COR-L47 (cell line): ENCODE measurements around the gene COL19A1.

Source experiments
- DNase-seq: peaks from one replicate; lab custom pipeline; 2025; lab: John Stamatoyannopoulos, UW

COL19A1 gene

DNA sequence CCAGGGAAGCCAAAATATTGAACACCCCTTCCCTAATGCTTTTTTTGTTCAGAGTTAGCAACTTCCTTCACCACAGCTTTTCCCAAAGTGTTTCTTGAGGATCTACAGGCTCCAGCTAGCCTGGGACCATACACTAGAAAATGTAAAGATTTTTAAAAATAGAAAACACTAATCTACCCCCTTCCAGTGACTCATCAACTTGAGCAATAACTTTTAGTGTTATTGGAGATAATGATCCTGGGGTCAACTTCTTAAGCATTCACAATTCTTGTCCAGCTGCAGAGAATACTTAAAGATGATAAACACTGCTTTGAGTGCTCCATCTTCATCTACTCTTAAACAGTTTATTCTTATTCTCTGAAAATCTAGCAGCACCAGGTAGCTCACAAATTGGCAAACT, 304.9 kb downstream of the COL19A1 start:
- DNase-seq, result no peak

DNA sequence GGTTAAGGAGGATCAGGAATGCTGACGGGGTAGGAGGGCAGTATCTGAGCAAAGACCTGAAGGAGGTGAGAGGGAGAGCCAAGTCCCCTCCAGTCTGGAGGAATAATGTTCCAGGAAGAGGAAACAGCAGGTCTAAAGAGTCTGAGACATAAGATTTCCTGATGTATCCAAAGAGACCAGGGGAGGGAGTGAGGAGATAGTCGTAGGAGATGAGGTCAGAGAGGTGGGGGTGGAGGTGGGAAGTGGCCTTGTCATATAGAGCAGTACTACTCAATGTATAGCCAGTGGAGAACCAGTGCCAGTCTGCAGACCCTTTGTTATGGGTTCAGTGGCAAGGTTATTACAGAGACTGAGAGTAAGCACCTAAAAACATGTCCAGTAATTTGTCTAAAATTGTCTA, 305.9 kb downstream of the COL19A1 start:
- DNase-seq, result no peak

DNA sequence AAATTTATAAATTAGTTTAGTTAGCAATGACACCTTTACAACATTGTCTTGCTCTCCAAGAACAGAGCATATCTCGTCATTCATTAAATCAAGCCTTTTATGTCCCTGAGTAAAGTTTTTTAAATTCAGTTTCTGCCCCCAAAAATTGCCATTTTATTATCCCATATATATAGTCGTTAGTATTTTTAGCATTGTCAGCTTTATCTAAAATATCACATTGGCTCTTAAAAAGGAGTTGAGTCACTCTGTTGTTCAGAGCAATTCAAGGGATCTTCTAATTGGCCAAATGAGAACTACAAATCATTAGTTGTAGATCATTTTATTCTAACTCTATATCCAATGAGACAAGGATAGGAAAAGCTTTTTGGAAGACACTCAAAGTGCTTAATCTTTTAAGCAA, 309.4 kb downstream of the COL19A1 start:
- no peak for DNase-seq

DNA sequence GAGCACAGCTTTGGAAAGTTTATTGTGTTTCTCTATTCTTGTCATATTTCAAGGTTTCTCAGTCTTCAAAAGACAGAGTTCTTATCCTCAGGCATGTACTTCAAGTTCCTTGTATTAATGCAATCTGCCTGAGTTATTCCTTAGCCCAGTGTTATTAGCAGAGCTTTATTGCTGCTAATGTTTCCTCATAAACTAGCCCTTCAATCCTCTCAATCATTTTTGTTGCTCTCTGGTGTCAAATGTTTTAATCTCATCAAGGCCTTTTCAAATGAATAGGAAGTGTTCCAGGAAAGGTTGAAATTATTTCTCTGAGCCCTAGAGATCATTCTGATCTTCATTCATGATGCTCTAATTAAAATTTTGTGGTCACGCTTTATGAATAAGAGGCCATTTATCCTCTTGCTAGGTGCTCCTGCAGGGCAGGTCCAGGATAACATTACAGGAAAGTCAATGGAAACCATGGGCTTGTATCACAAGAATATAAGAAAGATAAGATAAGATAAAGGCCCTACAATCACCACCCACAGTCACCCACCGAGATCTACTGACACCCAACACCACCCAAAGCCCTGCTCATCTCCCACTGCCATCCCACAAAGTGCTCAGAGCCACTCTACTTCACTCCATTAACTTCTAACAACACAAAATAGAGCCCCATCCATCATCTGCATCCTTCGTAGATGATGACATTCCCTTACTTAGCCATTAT, 310.6 kb downstream of the COL19A1 start:
- no peak for DNase-seq

DNA sequence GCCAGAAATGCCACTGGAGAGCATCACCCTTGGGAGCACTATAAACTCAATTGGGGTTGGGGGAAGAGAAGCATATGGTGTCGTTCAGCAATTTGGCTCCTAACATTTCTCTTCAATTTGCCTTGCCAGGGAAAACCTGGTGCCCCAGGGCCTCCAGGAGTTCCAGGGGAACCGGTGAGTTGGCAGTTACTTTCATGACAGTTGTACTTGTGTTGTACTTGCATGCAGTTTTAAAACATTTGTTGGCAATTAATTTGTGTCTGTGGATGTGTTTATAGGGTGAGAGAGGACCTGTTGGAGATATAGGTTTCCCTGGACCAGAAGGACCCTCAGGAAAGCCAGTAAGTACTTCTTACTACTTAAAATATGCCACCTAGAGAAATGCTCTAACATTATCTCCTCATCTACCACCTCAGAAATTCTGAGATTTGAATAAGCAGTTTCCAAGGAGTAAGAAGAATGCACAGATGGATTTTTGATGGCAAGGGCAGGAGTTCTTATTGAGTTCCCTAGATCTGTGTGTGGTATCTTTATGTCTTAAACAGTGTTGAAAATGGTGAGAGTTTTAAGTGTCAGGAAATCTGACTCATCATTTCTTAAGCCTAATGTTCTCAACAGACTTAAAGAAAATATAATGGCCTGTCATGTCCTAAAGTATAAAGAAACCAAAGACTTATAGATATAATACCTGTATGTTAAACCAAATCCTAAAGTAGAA, 314.0 kb downstream of the COL19A1 start:
- DNase-seq, result no peak

DNA sequence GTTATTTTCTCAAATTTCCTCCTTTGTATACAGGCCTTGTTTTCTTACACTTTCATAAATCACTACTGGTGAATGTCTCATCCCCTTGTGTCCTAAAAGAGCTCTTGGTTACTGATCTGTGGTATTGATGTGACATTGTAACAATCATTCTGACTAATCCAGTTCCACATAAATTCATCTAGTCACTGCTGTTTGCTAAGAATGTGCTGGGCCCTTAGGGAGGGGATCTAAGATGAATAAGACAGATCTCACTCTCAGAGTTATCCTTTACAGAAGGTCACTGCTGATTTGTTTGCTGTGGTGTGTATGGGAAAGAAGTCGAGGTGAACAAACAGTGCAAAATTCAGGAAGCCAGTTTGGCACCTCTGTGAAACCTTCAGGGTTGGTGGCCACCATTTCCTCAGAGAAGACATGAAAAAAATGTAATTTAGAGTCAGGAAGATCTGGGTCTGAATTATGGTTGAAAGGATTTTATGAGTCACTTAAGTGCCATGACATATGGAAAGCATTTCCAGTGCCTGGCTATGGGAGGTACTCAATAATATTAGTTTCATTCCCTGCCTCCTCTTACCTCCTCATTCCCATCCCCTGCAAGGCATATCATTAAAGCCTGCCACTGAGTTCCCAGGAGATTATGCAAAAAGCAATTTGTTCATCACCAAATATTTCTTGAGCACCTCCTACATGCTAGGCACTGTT, 314.7 kb downstream of the COL19A1 start:
- no peak for DNase-seq

DNA sequence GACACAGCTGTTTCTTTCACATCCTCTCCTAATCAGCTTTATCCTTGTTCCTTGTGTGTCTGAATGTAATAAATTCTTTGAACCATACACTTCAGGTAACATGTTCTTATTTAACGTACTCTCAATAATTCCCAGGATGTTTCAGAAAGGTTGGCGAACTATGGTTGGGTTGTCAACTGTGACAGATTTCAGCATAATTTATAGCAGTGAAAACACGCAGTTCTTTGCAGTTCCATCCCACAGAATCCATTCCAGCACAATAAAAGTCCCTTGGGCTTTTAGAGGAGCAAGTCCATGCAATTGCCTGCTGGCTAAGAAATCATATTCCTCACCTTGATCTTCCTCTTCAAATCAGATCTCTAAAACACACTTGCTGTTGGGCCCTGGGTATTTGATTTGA, 317.2 kb downstream of the COL19A1 start:
- no peak for DNase-seq

DNA sequence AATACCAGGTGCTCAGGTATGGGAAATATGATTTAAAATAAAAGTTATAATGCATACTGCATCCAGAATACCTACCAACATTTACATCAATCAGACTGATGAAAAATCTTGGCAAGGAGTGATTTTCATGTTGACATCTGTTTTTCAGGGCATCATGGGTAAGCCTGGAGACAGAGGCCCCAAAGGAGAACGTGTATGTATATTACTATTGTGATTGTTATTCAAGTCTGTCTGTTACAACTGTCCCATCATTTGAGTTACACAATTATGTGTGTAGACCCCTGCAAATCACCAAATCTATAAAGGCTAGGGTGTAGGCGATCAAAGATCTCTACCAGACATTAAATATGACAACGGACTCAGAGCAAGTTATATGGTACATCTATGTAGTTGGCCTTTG, 318.4 kb downstream of the COL19A1 start:
- no peak for DNase-seq

DNA sequence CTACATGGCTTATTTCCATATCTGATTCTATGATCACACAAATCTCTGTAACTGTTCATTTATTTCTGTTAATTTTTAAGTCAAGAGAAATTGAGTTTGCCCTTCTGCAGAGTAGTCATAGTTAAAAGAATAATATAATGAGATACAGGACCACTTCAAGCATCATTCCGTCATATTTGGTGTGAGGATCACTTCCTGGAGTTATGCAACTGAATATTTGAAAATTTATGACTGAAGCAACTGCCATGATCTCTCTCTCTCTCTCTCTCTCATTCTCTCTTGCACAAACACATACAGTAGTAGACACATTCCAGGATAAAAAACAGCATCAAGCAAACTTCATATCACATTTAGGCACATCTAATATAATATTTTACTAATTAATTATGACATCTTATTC, 320.1 kb downstream of the COL19A1 start:
- no peak for DNase-seq

DNA sequence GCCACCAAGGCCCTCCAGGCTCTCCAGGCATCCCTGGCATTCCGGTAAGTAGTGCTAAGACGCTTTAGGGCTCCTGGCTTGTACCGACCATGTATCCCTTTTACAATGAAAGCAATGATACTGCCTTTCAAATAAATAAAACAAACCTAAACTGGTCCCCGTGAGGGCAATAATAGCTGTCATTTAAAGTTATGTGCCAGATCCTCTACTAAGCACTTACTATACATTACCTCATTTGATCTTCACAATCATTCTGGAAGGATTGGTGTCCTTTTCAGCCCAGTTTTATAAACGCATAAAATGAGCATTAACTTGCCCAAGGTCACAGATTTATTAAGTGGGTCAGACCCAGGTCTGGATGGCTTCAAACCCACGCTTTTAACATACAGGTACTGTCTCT, 321.8 kb downstream of the COL19A1 start:
- DNase-seq, result no peak

DNA sequence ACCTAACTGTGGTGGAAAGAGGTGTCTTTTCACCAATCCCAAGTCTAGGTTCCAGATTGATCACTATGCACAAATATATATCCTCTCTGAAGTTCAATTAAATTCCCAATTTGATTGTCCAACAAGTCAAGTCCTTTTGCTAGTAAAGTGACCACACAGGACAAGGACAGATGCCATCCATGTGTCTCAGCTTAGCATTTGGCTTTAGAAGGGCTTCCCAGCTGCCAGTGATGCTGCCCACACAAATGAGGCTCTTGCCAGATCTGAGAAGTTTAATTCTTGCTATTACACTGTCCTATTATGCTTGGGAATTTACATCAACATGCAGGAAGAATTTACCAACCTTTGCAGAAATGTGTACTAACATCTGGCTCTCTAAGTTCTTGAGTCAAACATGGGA, 328.1 kb downstream of the COL19A1 start:
- no peak for DNase-seq

DNA sequence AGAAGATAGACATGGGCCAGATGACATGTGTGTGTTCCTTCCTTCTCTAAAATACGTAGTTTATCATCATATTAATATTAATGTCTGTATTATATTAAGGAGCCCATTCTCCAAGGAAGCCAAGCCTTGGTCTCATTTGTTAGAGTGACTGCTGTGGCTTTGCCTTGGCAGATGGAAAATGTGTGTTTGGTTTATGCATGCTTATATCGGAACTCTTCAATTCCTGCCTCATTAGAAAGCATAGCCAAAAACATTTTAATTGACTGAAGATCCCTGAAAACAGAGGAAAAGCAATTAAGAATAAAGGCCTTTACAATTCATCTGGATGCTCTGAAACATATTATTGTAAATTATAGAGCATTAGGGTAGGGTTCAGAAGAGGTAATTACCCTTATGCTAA, 330.2 kb downstream of the COL19A1 start:
- DNase-seq, result no peak

DNA sequence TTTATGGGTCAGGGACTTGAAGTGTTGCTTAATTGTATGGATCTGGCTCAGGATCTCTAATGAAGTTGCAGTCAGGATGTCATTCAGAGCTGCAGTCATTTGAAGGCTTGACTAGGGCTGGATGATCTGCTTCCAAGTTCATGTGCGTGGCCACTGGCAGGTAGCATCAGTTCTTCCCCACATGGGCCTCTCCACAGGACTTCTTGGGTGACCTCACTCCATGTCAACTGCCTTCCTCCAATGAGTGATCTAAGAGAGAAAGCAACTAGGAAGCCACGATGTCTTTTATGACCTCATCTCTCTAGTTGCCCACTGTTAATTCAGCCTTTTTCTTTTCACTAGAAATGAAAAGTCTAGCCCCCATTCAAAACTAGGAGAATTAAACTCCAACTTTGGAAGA, 332.4 kb downstream of the COL19A1 start:
- DNase-seq, result no peak

DNA sequence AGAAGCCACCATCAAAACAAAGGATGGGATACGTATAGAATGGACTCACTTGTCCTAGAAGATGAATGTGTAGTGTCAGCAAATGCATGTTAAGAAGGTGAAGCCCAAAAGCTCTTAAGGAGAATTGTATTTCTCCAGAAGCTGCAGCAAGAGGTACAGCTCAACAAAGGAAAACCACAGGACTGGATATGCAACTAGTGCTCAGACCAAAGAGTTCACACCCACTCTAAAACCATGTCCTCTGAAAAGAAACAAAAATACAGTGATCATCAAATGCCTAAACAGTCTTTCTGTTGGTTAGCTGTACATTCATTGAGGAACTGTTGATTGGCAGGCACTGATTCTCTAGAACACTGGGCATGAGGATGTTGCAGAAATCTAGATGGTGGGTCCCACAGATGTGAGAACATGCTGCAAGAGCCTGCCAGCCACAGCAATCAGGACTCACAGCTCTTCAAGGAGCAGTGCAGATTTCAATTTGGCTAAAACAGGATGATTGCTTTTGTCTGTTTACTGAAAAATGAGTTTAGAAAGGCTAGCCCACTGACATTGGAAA, 342.0 kb downstream of the COL19A1 start:
- DNase-seq, result no peak

DNA sequence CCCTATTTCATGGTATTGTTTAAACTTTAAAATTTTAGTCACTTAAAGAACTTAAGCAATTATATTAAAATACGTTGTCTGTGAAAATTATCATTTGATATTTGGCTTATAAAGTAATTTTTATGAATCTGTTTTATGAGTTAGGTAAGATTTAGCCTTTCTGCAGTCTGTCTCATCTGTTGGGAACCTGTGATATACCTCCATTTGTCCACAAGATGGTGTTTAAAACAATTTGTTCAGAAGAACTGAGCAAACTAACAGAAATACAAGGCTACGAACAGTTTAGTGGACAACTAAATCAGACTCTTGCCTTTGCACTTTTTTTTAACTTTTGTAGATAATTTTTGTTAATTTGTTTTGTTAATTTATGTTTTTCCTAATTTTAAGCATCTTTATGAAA, 344.1 kb downstream of the COL19A1 start:
- no peak for DNase-seq

DNA sequence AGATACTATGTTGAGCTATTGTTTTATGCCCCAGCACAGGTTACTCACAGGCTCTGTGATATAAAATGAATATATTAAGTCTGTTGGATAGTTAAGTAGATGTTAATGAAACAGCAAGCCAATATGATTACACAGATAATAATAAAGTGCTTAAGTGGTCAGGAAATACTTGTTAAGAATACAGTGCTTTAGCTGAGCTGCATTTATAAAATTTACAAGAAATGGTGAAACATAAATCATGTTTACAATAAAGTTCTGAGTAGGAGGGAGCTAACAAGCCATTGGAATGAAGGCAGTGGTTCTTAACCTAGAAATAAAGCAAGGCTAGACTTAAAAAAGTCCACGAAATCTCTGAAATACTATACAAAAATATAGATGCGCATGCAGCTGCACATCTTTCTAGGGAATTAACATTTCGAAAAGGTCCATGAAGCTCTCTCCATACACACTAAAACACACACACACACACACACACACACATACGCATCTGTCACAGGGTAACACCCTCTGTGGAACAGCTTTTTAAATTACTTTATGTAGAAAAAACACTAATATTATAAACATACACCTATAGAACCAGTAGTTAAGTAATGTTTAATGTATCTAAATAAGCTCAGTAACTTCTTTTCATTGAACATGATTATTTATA, 349.2 kb downstream of the COL19A1 start:
- DNase-seq, result no peak

DNA sequence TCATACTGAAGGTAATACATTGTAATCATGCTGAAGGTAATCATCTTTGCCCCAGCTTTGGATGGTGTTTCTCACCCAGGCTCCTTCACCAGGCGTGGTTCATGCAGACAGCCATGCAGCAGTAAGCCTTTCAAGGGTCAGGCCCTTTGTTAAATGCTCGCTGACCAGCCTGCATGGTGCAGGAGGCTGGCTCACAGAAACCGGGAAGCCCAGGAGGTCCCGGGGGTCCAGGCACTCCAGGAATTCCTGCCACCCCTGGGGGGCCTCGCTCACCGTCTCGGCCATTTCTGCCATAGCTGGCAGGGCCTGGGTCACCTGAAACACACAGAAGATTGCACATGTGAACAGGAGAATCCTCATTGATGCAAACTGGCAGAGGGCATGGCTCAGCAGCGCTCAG, 350.4 kb downstream of the COL19A1 start:
- DNase-seq, result no peak

DNA sequence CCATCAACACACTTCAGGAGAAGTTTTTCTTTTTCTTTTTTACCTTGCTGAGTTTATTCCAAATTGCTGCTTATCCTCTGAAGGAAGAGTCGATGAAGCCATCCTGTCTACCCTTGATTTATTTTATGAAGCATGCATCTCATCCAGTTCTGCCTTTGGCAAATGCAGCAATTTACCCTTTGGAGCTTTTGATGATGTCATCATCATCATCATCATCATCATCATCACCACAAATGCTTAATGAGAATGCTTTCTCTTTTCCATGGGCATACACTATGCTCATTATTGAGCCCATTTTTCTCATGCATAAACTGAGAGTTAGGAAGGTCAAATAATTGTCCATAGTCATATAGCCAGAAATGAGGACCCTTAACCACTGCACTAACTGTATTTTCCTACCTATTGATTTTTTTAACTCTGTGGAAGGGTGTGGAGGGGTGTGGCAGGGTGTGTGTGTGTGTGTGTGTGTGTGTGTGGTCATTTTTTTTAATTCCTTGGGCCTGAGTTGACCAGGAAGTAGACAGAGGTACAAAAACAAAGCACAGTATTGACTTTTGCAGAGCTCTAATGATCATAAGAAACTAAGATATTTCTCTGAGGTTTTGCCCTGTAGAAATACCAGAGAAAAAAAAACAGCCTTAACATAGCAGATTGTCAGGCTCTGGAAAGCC, 353.7 kb downstream of the COL19A1 start:
- DNase-seq, result no peak

DNA sequence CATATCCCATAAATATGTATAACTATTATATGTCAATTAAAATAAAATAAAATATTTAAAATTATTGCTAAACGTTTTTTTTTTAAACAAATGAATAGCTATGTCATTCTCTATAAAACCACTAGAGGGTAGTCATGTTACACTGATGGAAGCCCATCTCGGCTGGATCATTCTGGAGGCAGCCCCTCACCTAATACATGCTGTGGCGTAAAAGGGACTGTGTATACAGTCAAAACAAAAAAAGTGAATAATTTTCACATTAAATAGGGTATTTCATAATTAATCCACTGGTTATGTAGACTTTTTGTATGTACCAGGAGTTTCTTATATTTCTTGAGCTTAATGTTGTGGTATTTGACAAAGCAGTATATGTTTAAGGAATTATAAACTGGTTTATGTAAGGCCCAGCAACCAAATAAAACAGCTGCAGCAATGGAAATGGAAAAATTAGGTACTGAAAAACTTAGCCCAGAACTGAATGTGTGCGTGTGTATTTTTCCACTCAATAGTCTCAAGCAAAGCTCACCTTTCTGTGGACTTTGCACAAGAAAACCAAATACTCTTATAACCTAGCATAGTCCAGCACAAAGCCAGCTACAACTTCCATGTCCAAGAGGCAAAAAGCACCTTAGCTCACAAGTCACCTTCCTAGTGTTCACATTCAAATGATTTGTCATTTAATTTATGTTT, 354.8 kb downstream of the COL19A1 start:
- DNase-seq, result peak; percentile 50

DNA sequence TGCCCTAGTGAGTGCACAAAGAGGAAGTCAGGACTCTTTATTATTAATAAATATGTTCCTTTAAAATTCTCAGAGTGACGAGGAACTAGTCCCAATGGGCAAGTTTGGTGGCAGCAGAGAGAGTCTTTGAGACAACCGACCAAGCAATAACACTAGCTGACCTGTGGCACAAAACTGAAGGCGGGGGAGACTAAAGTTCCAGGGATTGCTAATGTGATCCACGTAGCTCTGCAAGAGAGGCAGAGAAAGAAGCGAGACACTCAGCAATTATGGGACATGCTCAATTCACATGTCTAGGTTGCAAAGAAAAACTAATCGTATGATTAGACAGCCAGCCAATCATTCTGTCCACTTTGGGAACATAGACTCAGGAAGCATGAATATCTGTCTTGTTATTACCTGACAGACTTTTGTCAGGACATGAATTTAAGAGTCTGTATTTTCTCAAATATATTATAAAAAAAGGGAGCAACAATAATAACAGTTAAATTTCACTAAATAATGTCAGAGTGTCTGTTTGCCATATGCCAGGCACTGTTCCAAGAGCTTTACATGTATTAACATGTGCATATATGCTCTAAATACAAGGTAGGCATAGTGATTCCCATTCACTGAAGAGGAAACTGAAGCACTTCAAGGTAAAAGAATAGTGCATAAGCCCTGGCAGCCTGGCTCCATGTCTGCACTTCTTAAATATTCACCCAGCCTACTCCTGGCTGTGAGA, 355.5 kb downstream of the COL19A1 start:
- DNase-seq, result no peak

DNA sequence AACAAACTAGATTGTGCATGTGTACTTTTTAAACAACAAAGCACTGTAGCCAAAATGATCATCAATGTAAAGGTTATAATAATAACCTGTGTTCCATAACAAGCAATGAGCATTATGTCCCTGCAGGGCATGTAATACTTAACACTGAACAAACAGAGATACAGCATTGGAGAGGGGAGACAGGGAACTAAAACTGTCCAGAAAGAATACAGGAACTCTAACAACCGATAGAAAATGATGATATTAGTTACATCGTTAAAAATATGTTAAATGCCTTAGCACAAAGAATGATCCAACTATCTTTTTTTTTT, 356.0 kb downstream of the COL19A1 start:
- no peak for DNase-seq
